Mammary epithelial cell (primary cell): ENCODE results near the gene DACH1.

Experiments used
- EZH2 ChIP-seq: IDR thresholded peaks from 2 replicates; pipeline ENCODE4 v1.6.1; 2012; ENCODE audit warnings: low read length, inconsistent platforms, borderline replicate concordance
- TF ChIP-seq, protein P1 (sequence below), 2 donors: IDR thresholded peaks in 1 of 2; conservative IDR thresholded peaks in 1 of 2; 2 replicates each; pipeline ENCODE4 v1.5.1; 2011 to 2012; ENCODE audit warnings: inconsistent platforms in 2 of 2, low read length in 2 of 2, mild to moderate bottlenecking in 2 of 2, control low read depth in 1 of 2, low read depth in 1 of 2; ENCODE audit not compliant: insufficient read depth in 1 of 2; ENCODE audit errors: extremely low read depth in 1 of 2

- TF ChIP-seq, protein P1, sequence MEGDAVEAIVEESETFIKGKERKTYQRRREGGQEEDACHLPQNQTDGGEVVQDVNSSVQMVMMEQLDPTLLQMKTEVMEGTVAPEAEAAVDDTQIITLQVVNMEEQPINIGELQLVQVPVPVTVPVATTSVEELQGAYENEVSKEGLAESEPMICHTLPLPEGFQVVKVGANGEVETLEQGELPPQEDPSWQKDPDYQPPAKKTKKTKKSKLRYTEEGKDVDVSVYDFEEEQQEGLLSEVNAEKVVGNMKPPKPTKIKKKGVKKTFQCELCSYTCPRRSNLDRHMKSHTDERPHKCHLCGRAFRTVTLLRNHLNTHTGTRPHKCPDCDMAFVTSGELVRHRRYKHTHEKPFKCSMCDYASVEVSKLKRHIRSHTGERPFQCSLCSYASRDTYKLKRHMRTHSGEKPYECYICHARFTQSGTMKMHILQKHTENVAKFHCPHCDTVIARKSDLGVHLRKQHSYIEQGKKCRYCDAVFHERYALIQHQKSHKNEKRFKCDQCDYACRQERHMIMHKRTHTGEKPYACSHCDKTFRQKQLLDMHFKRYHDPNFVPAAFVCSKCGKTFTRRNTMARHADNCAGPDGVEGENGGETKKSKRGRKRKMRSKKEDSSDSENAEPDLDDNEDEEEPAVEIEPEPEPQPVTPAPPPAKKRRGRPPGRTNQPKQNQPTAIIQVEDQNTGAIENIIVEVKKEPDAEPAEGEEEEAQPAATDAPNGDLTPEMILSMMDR (conservative IDR thresholded peaks at IDR 0.05 in 1 of 2, IDR thresholded peaks at IDR 0.05 in 1 of 2; ENCODE audit: extremely low read depth in 1 of 2, insufficient read depth in 1 of 2, low read depth in 1 of 2, low read length in 2 of 2), result no peak
- TF ChIP-seq EZH2, result no peak
These were observed 342.8 kb downstream of the DACH1 start for GRCh38 chr13:71524245-71524612.
